Neural crest cell (in vitro differentiated cells): Measurements from ENCODE around the gene COG7. TPM values are rescaled to one million over a fixed set of nuclear protein-coding genes. Genes with fewer than 3 reads are reported as not detected.

Experiments used
- DNase-seq: peaks from one replicate; pipeline ENCODE4 v3.0.0; 2021; ENCODE audit warnings: low read depth, mixed read lengths, low spot score
- H3K27ac Mint-ChIP-seq: one replicate; pipeline ENCODE4 v1.8.0; 2021; ENCODE audit warnings: mild to moderate bottlenecking, mixed read lengths; ENCODE audit not compliant: unreplicated experiment
- H3K27me3 Mint-ChIP-seq: 2 replicates; pipeline ENCODE4 v1.8.0; 2021; ENCODE audit warnings: low read depth, mild to moderate bottlenecking, mixed read lengths
- H3K36me3 Mint-ChIP-seq: 2 replicates; pipeline ENCODE4 v1.8.0; 2021; ENCODE audit warnings: low read depth, mild to moderate bottlenecking, mixed read lengths
- H3K4me1 Mint-ChIP-seq: 2 replicates; pipeline ENCODE4 v1.8.0; 2021; ENCODE audit warnings: mixed read lengths
- H3K4me3 Mint-ChIP-seq: one replicate; pipeline ENCODE4 v1.8.0; 2021; ENCODE audit warnings: mild to moderate bottlenecking, mixed read lengths
- H3K9me3 Mint-ChIP-seq: 2 replicates; pipeline ENCODE4 v1.8.0; 2021; ENCODE audit warnings: mixed read lengths
- total RNA-seq: library from RNA; stranded (reverse); gene quantifications from 2 replicates; pipeline ENCODE4 v1.2.1, GENCODE V29; 2021
- TF ChIP-seq, protein P1 (sequence below): fragments of 200-600 bp; sonication (generic); conservative IDR thresholded peaks from 2 replicates; pipeline ENCODE4 v1.5.0; 2021; ENCODE audit warnings: antibody characterized with exemption, mild to moderate bottlenecking

The COG7 gene
- total RNA-seq, 1 donor from 2014 or later = 18.9 TPM

DNA sequence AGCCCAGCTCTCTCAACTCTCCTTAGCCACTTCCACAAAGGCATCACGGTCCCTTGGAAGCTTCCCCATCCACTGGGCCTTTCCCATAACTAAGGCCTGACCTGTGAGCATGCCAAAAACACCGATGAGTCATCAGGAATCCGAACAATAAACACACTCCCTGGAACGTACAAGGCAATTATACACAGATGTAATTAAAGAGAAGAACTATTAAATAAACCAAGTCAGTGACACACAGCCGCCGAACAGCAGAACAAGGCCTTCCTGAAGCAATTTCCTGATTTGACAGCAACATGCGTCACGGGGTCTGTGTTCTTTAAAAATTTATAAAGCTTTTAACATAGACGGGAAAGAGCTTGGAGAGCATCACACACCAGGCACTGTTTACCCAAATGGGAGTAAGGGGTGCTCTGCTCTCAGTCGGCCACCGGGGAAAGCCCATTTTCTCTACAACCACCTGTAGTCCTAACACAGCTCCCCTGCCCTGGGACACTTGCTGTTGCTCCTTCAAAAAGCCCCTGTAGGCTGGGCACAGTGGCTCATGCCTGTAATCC, 29.4 kb downstream of the COG7 start:
- no peaks in the 10 kb centered on the region for H3K27me3 Mint-ChIP-seq
- H3K27ac Mint-ChIP-seq = no peak overlapping the region
- H3K9me3 Mint-ChIP-seq = no peaks in the 10 kb centered on the region
- H3K4me1 Mint-ChIP-seq = no peaks in the 10 kb centered on the region
- DNase-seq = no peak
- H3K36me3 Mint-ChIP-seq = peaks cover 8% of the 10 kb centered on the region
- TF ChIP-seq, protein P1, sequence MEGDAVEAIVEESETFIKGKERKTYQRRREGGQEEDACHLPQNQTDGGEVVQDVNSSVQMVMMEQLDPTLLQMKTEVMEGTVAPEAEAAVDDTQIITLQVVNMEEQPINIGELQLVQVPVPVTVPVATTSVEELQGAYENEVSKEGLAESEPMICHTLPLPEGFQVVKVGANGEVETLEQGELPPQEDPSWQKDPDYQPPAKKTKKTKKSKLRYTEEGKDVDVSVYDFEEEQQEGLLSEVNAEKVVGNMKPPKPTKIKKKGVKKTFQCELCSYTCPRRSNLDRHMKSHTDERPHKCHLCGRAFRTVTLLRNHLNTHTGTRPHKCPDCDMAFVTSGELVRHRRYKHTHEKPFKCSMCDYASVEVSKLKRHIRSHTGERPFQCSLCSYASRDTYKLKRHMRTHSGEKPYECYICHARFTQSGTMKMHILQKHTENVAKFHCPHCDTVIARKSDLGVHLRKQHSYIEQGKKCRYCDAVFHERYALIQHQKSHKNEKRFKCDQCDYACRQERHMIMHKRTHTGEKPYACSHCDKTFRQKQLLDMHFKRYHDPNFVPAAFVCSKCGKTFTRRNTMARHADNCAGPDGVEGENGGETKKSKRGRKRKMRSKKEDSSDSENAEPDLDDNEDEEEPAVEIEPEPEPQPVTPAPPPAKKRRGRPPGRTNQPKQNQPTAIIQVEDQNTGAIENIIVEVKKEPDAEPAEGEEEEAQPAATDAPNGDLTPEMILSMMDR = no peak
- no peak overlapping the region for H3K4me3 Mint-ChIP-seq

DNA sequence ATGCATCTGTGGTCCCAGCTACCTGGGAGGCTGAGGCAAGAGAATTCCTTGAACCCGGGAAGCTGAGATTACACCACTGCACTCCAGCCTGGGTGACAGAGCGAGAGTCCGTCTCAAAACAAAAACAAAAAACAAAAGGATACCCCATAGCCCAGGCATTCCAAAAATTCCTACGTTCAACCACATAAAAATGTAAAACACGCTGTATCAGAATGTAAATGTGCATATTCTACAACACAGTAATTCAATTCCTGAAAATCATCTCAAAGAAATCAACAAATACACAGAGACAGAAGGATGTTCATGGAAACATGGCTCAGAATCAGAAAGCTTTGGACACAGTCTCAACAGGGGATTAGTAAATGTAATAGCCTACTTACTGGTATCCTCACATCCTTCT, 33.0 kb downstream of the COG7 start:
- no peak for DNase-seq
- H3K4me3 Mint-ChIP-seq = no peak overlapping the region

GRCh38 chr16:23416816-23417215, 36.2 kb downstream of the COG7 start:
- Mint-ChIP-seq H3K27me3 (no peaks in the 10 kb centered on the region), H3K27ac (no peak overlapping the region), H3K4me1 (no peaks in the 10 kb centered on the region), H3K4me3 (no peak overlapping the region), H3K9me3 (no peaks in the 10 kb centered on the region), H3K36me3 (peaks cover 3% of the 10 kb centered on the region)
- TF ChIP-seq, protein P1 = no peak
- no peak for DNase-seq

More for the DNA sequence above, 33.0 kb downstream of the COG7 start:
- Mint-ChIP-seq H3K27me3 (no peaks in the 10 kb centered on the region), H3K9me3 (no peaks in the 10 kb centered on the region), H3K4me1 (no peaks in the 10 kb centered on the region), H3K36me3 (peaks cover 3% of the 10 kb centered on the region), H3K27ac (no peak overlapping the region)
- TF ChIP-seq, protein P1 = no peak

DNA sequence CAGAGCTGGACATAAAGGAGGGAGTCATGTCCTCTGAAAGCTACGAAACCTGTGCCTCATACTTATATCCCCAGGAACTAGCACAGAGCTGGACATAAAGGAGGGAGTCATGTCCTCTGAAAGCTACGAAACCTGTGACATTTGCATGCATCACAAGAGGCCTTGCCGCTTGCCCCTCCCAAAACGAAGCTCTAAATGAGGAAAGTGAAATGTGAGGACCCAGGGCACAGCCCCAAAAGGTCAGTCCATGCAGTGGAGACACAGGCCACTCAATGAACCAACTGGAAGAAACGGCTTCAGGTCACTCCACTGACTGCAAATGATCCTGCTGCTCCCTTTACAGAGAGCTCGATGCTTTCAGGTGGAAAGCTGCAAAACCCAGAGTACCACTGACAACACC, 38.3 kb downstream of the COG7 start:
- no peak overlapping the region for H3K27ac Mint-ChIP-seq
- no peaks in the 10 kb centered on the region for H3K27me3 Mint-ChIP-seq
- H3K36me3 Mint-ChIP-seq = peaks cover 7% of the 10 kb centered on the region
- H3K4me3 Mint-ChIP-seq = no peak overlapping the region
- DNase-seq = no peak
- H3K4me1 Mint-ChIP-seq = peaks cover 4% of the 10 kb centered on the region
- TF ChIP-seq, protein P1 = no peak
- no peaks in the 10 kb centered on the region for H3K9me3 Mint-ChIP-seq

DNA sequence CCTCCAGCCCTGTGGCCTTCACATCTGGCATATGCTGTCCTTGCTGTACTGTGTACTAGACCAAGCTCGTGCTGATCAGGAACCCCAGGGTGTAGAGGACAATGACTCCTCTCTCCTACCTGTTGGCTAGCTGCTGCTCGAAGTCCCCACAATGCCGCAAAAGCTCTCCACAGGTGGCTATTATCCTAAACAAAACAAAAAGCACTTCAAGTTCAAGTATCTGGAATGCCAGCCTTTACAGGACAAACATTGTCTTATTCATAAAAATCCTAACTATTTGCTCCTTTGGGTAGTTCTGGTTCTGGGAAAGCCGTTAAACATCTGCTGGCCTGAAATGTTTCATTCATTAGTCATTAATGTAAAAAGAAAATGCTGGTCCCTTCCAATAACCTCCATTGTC, 42.8 kb downstream of the COG7 start:
- TF ChIP-seq, protein P1 = no peak
- no peak for DNase-seq
- Mint-ChIP-seq H3K27ac (peak overlapping the region; percentile 45), H3K4me1 (peaks cover 16% of the 10 kb centered on the region), H3K4me3 (no peak overlapping the region), H3K27me3 (no peaks in the 10 kb centered on the region), H3K36me3 (peaks cover 7% of the 10 kb centered on the region), H3K9me3 (no peaks in the 10 kb centered on the region)

DNA sequence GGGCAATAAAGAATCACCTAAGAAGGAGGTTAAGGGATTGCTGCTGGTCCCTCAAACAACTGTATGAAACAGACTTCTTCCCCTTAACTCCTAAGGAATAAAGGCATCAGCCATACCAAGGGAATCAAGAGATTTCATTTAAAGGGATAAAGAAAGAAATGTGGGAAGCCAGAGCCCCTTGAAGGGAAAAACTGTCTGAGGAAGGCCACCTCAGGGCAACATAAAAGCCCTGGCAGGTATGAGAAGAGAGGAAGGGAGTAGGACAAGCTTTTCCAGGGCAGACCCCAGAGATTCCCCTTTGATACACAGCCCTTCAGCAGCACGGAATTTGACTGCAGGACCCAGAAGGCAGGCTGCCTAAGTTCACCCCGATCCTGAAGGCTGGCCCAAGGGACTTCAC, 43.5 kb downstream of the COG7 start:
- H3K9me3 Mint-ChIP-seq = no peaks in the 10 kb centered on the region
- TF ChIP-seq, protein P1 = no peak
- peaks cover 16% of the 10 kb centered on the region for H3K4me1 Mint-ChIP-seq
- no peaks in the 10 kb centered on the region for H3K27me3 Mint-ChIP-seq
- peaks cover 7% of the 10 kb centered on the region for H3K36me3 Mint-ChIP-seq
- no peak for DNase-seq
- H3K4me3 Mint-ChIP-seq = no peak overlapping the region
- no peak overlapping the region for H3K27ac Mint-ChIP-seq
